GM21381 (cell line): Measurements from ENCODE around the gene ONECUT3.

ENCODE experiments used
- ATAC-seq: cut with Tn5 transposase; IDR thresholded peaks from one replicate; pipeline ENCODE4 v1.9.1; 2021; ENCODE audit warnings: mild to moderate bottlenecking, moderate library complexity; ENCODE audit not compliant: unreplicated experiment

Gene ONECUT3

DNA sequence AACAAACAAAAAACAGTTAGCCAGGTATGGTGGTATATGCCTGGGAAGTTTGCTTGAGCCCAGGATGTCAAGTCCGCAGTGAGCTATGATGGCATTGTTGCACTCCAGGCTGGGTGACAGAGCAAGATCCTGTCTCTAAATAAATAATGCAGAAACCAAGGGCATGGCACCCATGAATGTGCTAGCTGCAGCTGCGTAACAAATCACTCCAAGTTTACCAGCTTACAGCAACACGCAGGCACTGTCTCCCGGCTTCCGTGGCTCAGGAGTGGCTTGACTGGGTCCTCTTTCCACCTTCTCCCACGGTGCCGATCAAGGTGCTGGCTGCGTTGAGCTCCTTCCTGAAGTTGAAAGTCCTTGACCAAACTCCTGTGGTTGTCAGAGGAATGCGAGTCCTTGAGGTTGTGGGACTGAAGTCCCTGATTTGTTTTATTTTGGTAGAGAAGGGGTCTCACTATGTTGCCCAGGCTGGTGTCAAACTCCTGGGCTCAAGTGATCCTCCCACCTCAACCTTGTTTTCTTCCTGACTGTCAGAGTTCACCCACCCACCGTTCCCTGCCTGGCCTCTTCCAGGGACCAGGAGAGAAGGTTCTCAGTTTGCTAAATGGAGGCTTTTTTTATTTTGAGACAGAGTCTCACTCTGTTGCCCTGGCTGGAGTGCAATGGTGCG is 13.2 kb upstream of the ONECUT3 start:
- ATAC-seq, result no peak

DNA sequence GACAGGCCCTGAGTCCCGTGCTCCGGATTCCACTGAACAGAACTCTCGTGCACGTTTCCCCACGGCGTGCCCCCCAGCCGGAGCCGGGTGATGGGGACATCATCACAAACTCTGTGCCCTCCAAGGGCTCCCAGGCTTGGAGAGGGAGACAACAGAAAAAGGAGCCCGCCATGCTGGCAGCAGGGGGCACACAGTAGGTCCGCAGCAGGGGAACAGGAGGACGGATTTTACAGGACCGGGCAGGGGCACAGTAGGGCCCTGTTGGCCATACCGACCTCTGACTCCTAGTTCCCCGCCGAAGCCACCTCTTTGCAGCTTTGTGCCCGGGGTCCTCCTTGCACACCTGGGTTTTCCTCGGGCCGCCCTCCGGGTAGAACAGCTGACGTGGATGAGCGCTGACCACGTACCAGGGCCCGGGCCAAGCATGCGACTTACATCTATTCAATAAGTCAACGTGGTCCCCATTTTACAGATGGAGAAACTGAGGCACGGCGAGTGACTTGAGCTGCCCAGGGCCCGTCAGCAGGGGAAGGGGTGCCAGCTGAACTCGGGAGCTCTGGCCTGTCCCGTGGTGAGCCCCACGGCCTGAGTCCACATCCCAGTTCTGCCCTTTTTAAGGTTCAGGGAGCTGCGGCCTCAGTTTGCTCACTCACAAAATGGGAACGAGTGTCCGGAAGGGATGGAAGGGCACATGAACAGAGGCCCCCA is 10.2 kb upstream of the ONECUT3 start:
- ATAC-seq, result no peak

DNA sequence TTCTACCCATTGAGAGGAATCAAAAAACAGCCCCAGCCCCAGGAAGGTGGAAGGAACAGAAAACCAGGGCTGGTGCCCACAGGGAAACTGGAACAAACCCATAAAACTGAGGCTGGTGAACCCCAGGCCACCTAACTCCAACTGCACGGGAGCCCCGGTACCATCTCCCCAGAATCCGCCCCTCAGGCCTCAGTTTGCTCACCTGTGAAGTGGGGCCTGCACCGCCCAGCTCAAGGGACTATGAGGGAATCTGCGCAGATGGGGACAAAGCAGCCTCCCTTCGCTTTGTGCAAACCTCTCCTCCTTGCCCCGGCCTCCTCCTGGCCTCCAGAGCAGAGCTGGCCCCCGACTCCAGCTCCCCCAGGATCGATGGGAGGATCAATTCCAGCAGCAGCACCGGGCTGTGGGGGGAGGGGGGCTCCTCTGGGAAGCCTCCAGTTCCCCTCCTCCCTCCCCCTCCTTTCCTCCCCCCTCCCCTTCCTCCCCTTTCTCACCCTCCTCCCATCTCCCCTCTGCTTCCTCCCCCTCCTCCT is 9.1 kb upstream of the ONECUT3 start:
- no peak for ATAC-seq

DNA sequence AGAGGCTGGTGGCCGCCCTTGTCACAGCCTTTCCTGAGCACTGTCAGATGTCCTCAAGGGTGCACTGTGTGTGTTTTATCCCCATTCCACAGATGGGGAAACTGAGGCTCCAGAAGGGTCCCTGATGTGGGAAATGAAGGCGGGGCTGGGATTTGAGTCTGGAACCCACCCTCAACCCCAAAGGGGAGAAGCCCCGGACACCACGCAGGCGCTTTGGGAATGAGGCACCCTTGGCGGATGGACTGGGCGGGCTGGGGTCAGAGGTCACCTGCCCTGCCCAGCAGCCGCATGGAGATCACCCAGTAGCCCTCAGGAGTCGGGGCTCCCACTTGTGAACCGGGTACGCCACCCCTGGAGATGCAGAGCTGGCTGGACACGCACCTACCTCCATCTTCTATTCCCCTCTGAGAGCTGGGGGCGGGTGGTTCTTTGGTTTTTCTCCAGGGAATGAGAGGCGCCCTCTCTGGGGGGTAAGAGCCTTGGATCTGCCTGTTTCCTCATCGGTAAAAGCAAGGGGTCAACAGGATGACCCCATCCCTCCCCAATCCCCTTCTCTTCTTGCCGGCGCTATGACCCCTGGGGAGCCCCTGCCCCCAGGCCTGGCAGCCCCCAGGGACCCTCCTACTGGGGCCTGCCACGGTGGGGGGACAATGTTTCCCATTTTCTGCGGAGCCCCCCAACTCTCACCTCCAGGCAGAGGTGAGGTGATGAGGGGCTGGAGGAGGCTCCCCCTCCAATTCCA is 8.3 kb upstream of the ONECUT3 start:
- ATAC-seq, result no peak

DNA sequence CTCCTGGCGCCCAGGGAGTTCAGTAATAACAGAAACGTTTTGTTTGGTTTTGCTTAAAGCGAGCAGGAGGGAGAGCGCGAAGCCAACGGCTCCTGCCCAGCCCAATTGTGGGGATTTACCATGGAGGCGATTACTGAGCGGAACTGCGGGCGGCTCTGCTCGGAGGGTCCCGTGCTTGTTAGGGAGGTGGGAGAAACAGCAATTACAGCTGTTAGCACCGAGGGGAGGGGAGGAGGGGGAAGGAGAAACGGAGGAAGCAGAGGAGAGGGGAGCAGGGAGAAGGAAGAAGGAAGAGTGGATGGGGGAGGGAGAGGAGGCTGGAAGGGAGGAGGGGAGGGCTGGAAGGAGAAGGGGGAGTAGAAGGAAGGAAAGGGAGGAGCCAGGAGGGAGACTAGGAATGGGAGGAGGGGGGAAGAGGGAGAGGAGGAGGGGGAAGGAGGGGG is 7.7 kb upstream of the ONECUT3 start:
- ATAC-seq, result no peak

DNA sequence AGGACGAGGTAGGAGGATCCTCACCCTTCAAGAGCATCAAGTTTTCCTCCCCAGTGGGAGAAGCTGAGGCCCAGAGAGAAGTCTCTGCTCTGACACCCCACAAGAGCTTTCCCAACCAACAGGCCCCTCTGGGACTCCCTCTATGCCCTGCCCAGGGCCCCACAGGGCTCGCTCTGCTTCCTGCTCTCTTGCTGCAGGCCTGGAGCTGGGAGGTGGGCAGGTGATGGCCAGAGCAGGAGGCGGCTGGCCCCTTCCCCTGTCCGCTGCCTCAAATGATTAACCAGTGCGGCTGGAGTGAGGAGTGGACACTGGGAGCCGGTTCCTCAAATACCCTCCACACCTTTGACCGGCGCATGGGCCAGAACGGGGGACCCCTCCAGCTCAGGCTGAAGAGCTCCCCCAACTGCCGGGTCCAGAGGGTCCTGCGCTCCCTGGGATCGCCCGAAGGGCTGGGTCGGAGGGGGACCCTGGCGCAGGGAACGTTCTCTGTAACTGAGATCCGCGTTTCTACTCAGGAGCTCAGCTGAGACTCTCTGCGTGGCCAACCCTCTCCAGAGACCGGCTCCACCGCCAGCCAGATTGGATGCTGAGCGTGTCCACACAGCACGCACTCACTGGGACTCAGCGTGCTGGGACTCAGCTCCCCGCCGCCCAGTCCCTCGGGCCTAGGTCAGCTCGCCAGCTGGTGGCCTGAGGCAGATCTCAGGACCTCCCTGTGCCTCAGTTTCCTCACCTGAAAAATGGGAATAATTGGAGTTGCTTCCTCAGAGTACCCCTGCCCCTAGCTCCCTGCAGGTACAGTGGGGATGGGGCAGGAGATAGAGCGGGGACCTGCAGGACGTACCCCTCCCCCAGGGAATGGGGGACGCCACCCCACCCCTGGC is 6.7 kb upstream of the ONECUT3 start:
- no peak for ATAC-seq

DNA sequence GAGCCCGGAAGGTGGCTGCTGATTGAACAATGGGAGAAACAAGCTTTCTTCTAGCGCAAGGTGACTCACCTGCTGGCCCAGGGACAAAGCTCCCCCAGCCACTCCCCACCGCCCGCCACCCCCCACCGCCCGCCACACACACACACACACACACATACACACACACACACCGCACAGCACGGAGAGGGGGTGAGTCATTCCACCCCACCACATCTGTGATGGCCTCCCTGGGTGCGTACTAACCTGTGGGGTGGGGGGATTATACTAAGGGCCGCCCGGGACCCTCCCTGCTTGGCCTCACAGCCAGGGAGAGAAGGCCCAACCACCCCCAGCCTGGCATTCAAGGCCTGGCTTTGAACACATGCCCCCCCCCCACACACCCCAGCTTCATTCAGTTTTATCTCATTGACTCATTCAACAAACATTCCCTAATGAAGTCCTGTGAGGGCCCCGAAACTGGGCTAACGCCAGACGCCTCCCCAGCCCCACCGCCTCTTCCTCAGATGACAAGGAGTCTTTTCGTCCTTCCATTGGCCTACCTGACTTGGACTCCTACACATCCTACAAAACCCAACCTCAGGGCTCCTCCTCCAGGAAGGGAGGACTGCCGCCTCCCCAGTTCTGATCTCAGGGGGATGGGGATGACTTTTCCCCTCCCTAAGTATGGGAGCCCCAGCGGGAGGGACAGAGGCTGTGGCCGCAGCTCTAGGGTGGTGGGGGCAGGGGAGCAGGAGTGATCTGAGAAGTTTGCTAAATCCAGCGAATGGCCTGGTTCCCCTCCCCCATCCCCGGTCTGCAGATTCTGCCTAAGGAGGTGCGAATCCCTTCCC is 5.8 kb upstream of the ONECUT3 start:
- ATAC-seq, result no peak

DNA sequence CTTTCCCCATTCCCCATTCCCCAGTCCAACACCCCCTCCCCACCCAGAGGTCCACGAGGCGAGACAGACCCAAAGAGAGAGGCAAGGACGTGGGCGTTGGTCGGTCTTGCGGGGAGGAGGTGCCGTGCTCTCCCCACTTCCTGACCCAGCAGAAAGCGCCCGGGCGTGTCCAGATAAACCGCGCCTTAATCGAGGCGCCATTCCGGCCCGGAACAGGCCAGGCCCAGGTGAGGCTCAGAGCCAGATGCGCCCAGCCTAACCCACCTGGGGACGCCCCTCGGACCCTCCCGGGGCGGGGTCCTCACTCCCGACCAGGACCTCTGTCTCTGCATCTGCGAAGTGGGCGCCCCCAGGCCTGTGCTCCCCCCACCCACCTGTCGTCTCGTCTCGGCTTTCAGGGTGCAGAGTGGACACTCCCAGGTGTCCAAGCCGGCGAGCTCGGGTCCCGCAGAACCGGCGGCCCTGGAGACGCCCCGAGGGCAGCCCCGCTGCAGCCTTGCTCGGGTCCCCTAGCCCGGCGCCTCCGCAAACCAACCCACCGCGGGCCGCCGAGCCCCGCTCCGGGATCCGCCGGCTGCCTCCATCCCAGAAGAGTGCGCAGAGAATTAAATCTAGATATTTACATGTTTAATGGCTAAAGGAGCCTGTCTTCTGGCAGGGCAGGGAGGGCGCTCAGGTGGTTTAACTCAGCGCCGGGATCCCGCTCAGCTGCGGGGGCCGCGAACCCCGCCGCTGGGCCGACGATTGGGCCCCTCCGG is 5.0 kb upstream of the ONECUT3 start:
- no peak for ATAC-seq

DNA sequence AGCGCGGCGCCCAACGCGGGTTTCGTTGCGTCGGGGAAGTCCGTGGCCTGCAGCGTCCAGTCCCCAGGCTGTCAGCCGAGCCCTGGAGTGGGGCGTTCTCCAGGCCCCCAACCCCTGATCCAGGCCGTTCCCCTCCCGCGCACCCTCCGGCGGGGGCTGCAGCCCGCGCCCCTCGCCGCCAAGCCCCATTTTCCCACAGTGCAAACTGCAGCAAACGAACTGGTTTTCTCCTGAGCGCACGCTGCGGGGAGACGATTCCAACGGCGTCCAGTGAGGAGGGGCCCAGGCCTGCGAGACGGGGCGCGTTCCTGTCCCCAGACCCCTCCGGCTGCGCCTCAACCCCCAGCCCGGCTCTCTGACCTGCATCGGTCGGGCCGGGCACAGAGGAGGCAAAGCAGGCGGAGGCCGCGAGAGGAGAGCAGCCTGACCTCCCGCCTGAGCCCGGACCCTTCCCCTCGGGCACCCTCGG is 4.4 kb upstream of the ONECUT3 start:
- no peak for ATAC-seq

DNA sequence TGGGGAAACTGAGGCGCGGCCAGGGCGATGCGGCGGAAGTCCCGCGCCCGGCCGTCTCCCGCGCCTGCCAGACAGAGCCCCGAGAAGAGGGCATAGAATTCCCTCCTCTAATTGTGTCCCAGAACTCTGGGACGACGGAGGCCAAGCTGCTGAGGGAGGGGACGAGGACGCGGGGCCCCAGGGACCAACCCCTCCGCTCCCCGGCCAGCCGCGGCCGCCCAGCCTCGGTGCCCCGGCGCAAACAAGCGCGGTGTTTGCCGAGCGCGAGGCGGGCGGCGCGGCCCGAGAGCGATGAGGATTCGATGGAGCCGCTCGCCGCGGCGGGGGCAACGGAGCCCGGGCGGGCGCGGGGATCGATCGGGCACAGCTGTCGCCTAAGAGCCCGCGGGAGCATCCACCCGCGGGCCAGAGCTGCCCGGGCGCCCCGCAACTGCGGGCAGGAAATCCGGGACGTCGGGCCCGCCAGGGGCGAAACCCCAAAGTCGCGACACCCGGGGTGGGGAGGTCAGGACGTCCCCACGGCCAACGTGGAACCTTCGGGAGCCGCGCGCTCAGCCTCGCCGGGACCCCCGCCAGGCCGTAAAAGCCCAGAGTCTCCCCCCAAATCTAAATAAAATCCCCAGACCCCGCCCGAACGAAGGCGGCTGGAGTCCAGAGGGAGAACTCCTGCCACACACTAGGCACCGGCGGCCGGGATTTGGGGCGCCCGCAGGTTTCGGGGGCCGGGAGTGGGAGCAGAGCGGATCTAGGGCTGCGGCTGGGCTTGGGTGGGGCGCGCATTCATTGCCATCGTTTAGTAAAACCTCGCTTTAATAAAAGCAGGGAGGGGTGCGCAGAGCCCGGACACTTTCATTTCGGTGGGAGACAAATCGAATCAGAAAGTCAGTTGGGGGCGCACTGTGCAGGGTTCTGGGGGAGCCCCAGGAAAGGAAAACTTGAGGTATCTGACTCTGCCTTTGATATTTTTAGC is 3.6 kb upstream of the ONECUT3 start:
- ATAC-seq, result no peak

DNA sequence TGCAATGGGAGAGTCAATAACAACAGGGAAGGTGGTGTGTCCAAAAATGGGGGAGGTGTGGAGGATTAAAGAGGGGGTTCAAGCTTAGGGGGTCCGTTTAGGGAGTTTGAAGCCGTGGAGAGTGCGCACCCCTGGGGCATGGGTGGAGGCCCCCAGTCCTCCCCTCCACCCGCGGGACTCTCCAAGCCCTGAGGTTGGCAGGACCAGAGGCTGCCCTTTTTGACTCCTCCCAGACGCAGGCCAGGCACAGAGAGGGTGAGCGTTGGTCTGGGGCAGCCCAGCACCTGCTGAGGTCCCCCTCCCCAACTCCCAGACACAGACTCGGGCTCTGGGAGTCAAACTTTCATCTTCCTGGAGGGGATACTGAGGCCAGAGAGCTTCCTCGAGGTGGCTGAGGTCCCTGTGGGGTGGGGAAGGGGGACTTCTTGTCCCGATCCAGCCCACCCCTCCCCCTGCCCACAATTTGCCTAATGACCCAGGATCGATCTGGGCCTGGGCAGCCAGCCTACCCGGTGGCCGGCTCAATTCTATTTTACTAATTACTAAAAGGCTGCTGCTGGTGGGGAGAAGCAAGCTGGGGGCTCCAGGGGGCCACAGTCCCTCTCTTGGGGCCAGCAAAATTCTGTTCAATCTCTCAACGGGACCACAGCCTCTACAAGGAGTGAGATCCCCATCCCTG is 2.8 kb upstream of the ONECUT3 start:
- no peak for ATAC-seq

DNA sequence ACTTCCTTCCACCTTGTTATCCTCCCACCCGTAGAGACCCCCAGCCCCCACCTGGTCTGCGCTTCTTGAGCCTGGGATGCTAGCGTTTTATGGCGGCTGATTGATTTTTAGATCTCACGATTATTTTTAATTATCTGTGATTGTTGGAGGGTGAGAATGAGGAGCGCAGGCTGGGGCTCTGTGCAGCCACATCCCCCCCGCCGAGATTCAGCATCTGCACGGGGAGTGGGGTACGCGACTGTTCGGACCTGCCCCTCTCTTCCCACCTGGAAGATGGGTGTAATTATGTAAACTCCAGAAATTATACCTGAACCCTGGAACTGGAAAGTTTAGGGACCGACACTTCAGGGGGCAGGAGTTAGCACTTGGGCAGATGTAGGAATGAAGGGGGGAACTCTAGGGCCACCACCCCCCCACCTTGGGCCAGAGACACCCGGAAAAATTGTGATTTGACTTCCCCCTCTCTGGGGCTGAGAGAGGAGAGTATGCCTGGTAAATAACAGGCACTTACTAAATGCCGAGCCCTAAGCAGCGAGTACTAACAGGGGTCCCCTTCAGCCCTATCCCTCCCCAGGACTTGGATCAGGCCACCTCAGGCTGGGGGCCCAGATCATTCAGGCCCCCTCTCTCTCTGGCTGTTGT is 1.8 kb upstream of the ONECUT3 start:
- no peak for ATAC-seq

DNA sequence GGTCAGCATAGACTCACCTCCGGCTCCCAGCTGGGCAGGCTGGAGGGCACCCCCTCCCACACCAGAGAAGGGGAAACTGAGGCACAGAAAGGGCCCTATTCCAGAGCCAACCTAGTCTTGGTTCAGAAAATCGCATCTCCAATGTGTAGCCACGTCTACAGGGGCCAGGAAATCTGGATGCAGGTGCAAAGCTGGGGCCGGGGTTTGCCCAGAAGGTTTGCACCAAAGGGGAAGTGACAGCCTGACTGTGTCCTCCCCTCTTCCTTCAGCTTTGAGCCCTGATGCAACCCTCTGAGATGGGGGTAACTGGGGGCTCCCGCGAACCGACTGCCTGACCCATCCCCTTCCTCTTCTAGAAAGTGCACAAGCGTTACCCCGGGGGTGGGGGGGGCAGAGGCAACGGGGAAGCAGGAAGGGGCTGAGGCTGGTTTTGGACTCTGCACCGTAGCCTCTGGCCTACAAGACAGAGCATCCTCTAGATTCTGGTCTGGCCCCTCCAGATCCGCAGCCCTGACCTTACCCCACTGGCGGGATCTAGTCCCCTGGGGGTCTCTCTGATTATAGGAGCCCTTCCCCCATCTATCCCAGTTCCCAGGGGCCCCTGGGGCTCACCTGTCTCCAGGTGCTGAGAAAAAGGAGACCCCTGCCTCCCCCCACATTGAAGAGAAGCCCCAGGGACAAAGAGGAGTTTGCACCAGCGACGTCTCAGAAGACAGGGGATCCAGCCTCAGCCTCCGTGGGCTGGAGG is 1.1 kb upstream of the ONECUT3 start:
- ATAC-seq, result no peak

DNA sequence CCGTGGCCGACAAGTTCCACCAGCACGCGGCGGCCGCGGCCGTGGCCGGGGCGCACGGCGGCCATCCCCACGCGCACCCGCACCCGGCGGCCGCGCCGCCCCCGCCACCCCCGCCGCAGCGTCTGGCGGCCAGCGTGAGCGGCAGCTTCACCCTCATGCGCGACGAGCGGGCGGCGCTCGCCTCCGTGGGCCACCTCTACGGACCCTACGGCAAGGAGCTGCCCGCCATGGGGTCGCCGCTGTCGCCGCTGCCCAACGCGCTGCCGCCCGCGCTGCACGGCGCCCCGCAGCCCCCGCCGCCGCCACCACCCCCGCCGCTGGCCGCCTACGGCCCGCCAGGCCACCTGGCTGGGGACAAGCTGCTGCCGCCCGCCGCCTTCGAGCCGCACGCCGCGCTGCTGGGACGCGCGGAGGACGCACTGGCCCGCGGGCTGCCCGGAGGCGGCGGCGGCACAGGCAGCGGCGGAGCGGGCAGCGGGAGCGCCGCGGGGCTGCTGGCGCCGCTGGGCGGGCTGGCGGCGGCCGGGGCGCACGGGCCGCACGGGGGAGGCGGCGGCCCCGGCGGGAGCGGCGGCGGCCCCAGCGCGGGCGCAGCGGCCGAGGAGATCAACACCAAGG is 821 bp downstream of the ONECUT3 start:
- ATAC-seq, result no peak

DNA sequence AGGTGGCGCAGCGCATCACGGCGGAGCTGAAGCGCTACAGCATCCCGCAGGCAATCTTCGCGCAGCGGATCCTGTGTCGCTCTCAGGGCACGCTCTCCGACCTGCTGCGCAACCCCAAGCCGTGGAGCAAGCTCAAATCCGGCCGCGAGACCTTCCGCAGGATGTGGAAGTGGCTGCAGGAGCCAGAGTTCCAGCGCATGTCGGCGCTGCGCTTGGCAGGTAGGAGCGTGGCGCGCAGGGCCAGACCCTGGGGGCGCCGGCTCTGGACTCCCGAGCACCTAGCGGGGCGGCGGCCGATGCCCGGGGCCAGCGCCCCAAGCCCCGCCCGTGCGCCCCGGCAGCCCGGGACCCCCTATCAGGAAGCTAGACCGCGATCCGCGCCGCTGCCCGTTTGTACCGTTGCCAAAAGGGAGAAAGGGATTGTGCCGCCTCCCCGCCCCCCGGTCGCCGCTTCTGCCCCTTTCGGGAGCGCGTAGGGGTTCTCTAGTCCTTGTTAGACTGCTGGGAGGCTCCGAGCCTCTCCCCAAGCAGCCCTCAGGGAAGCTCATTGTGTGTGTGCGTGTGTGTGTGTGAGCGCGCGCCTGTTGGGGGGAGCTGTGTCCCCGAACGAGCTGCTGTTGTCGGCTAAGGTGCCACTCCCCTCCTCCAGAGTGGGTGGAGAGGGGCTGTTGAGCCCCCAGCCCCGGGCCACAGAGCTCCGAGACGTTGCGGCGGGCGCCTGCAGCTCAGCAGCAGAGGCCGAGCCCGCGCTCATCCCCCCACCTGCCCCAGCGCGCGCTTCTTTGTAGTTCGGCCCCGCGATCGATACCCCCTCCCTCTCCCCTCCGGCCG is 1.5 kb downstream of the ONECUT3 start:
- no peak for ATAC-seq
